CD4-positive, alpha-beta T cell (primary cell): ENCODE data around the gene PNMT. TPM values are rescaled to one million over a fixed set of nuclear protein-coding genes. Genes with fewer than 3 reads are reported as not detected.

ENCODE experiments used
- ATAC-seq: fragments of 200-7000 bp; cut with Tn5 transposase; one replicate; pipeline ENCODE4 v1.10.0; 2022; ENCODE audit warnings: mild to moderate bottlenecking; ENCODE audit not compliant: poor library complexity
- CTCF ChIA-PET: fragments of 350-600 bp; sonication (Branson Sonifier 250); formaldehyde crosslinking; loops from one replicate; lab custom pipeline; 2021; ENCODE audit warnings: antibody characterized with exemption, inconsistent platforms; lab: Charles Lee
- POLR2A ChIA-PET: fragments of 350-600 bp; sonication (Branson Sonifier 250); formaldehyde crosslinking; loops from one replicate; lab custom pipeline; 2021; ENCODE audit warnings: antibody characterized with exemption, inconsistent platforms; lab: Charles Lee
- DNase-seq, 14 experiments: peaks; one replicate each; pipeline ENCODE4 v3.0.0-alpha.2; 2013 to 2020; ENCODE audit warnings: mixed read lengths in 2 of 14
- H3K27ac ChIP-seq, 2 donors: one replicate each; pipeline versions ENCODE4 v1.5.1 to v1.7.0; 2013; ENCODE audit warnings: low read length in 2 of 2, low read depth in 1 of 2, mild to moderate bottlenecking in 1 of 2
- H3K27me3 ChIP-seq, 2 experiments: 1 replicate in 1 of 2; 2 replicates in 1 of 2; pipeline versions ENCODE4 v1.6.1 to v1.7.0; 2013; ENCODE audit warnings: low read length in 2 of 2, control low read depth in 1 of 2, mild to moderate bottlenecking in 1 of 2, moderate library complexity in 1 of 2; ENCODE audit not compliant: insufficient read depth in 2 of 2, control insufficient read depth in 1 of 2
- H3K36me3 ChIP-seq: one replicate; pipeline ENCODE4 v1.6.1; 2013; ENCODE audit warnings: low read length, control low read depth; ENCODE audit not compliant: insufficient read depth
- H3K4me1 ChIP-seq: one replicate; pipeline ENCODE4 v1.6.1; 2013; ENCODE audit warnings: low read length, control low read depth; ENCODE audit not compliant: insufficient read depth
- H3K4me3 ChIP-seq: one replicate; pipeline ENCODE4 v1.5.1; 2013; ENCODE audit warnings: mild to moderate bottlenecking, low read length, moderate library complexity
- H3K9me3 ChIP-seq, 2 experiments: 1 replicate in 1 of 2; 2 replicates in 1 of 2; pipeline versions ENCODE4 v1.6.1 to v1.7.0; 2013; ENCODE audit warnings: low read length in 2 of 2, mild to moderate bottlenecking in 2 of 2, control low read depth in 1 of 2, moderate library complexity in 1 of 2; ENCODE audit not compliant: control insufficient read depth in 1 of 2, insufficient read depth in 1 of 2
- H3K27ac Mint-ChIP-seq: one replicate; pipeline ENCODE4 v1.8.0; 2020; ENCODE audit warnings: mixed read lengths
- H3K27me3 Mint-ChIP-seq: one replicate; pipeline ENCODE4 v1.8.0; 2021; ENCODE audit warnings: mixed read lengths
- H3K36me3 Mint-ChIP-seq: one replicate; pipeline ENCODE4 v1.8.0; 2021; ENCODE audit warnings: low read depth, mixed read lengths
- H3K4me1 Mint-ChIP-seq: one replicate; pipeline ENCODE4 v1.8.0; 2021; ENCODE audit warnings: low read depth, mixed read lengths
- H3K4me3 Mint-ChIP-seq: one replicate; pipeline ENCODE4 v1.8.0; 2020; ENCODE audit warnings: mild to moderate bottlenecking, mixed read lengths
- H3K9me3 Mint-ChIP-seq: one replicate; pipeline ENCODE4 v1.8.0; 2020; ENCODE audit warnings: mixed read lengths
- CTCF ChIP-seq: fragments of 200-600 bp; IDR thresholded peaks from one replicate; pipeline ENCODE4 v1.8.0; 2022; ENCODE audit warnings: antibody characterized with exemption, mild to moderate bottlenecking
- intact Hi-C, 2 experiments: fragments of 100-400 bp; cut with DNase I in 1 of 2; cut with micrococcal nuclease in 1 of 2; formaldehyde crosslinking; loops; one replicate each; pipeline versions ENCODE4 v1.15.1 to v1.9.0; 2023 to 2025; cut with DNase I, micrococcal nuclease
- polyA plus RNA-seq, 2 donors: library from polyadenylated mRNA; unstranded; fragments of 120-200 nt; gene quantifications; one replicate each; pipeline ENCODE4 v1.2.1, GENCODE V29; 2013
- total RNA-seq, 174 experiments: library from RNA in 2 of 174; stranded (reverse) in 2 of 174; gene quantifications; one replicate each; pipeline ENCODE4 v1.2.3 and lab custom pipeline; 2021 to 2026

PNMT gene
- under 1 TPM in 1 of 2 experiments, not detected in 1; 0.47 TPM for total RNA-seq
- 0.09 TPM for polyA plus RNA-seq (2013, experiment 1 of 2)
- 0.52 TPM for polyA plus RNA-seq (2013, experiment 2 of 2)
- 0 to 0.57 (median 0) reads per million in 172 experiments for total RNA-seq (lab: John Stamatoyannopoulos, UW)

DNA sequence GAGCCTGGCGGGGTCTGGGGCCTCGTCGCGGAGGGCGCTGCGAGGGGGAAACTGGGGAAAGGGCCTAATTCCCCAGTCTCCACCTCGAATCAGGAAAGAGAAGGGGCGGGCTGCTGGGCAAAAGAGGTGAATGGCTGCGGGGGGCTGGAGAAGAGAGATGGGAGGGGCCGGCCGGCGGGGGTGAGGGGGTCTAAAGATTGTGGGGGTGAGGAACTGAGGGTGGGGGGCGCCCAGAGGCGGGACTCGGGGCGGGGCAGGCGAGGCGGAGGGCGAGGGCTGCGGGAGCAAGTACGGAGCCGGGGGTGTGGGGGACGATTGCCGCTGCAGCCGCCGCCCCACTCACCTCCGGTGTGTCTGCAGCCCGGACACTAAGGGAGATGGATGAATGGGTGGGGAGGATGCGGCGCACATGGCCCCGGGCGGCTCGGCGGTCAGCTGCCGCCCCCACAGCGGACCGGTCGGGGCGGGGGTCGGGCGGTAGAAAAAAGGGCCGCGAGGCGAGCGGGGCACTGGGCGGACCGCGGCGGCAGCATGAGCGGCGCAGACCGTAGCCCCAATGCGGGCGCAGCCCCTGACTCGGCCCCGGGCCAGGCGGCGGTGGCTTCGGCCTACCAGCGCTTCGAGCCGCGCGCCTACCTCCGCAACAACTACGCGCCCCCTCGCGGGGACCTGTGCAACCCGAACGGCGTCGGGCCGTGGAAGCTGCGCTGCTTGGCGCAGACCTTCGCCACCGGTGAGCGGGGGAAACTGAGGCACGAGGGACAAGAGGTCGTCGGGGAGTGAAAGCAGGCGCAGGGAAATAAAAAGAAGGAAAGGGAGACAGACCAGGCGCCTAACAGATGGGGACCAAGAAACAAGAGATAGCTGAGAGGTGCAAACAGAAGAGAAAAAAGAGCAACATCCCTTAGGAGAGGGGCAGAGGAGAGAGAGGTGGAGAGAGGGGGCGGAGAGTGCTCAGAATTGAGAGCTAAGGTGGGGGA lies at the start of gene PNMT:
Gene PNMT, plus strand, starts transcription at position 509 of the 980 bp plus-strand sequence. Its CDS starts 23 bp downstream, at position 532.
- Mint-ChIP-seq H3K27me3 (peaks cover 34% of the 10 kb centered on the region), H3K4me3 (peak within 1 kb of the TSS; percentile 59), H3K4me1 (peaks cover 15% of the 10 kb centered on the region), H3K36me3 (peaks cover 11% of the 10 kb centered on the region), H3K27ac (no peak within 1 kb of the TSS), H3K9me3 (no peaks in the 10 kb centered on the region)
- peak within 1 kb of the TSS; percentile 32 for H3K4me3 ChIP-seq
- H3K9me3 ChIP-seq, result no peaks in the 10 kb centered on the region
- intact Hi-C loops, result loop anchor here (1.0 to 5.0 kb wide), 3 partner anchors 45 to 84 kb away; no protein-coding TSS in a partner anchor
- CTCF ChIA-PET, result interaction anchor here (0.8 to 3.4 kb wide), 14 partner anchors 12 to 207 kb away, joined by 3 to 21 read pairs (median 3); partner anchors contain the start of genes IKZF3 and PGAP3
- no peaks in the 10 kb centered on the region for H3K36me3 ChIP-seq
- no peak within 1 kb of the TSS for H3K27ac ChIP-seq
- DNase-seq (peak; percentile 42 to 85 (median 62)), ATAC-seq (peak; percentile 80)
- peak; percentile 78 for TF ChIP-seq CTCF
- peaks cover 35% of the 10 kb centered on the region for H3K4me1 ChIP-seq
- H3K27me3 ChIP-seq, result peaks cover 15 to 34% of the 10 kb centered on the region in 2 experiments
- POLR2A ChIA-PET, result interaction anchor here (0.8 to 2.6 kb wide), 9 partner anchors 9 to 62 kb away, joined by 3 to 10 read pairs (median 6); partner anchors contain the start of genes MIEN1 and PGAP3

- ATAC-seq (no peak), DNase-seq (no peak)
- no peaks in the 10 kb centered on the region for H3K36me3 Mint-ChIP-seq
- Histone ChIP-seq H3K4me3 (no peak overlapping the region), H3K4me1 (peaks cover 40% of the 10 kb centered on the region), H3K9me3 (no peaks in the 10 kb centered on the region), H3K36me3 (no peaks in the 10 kb centered on the region), H3K27me3 (peaks cover 0 to 3% of the 10 kb centered on the region in 2 experiments), H3K27ac (no peak overlapping the region)
- H3K4me1 Mint-ChIP-seq, result peaks cover 19% of the 10 kb centered on the region
- H3K27me3 Mint-ChIP-seq, result peaks cover 23% of the 10 kb centered on the region
- ChIA-PET CTCF (interaction anchor here (1.0 to 1.7 kb wide), 3 partner anchors 35 to 134 kb away, joined by 3 to 5 read pairs (median 4); partner anchors contain the start of gene MIEN1), POLR2A (interaction anchor here (1.0 to 2.0 kb wide), 5 partner anchors 19 to 361 kb away, joined by 3 to 6 read pairs (median 3); partner anchors contain the start of genes MIEN1, PSMD3 and STARD3)
- no peaks in the 10 kb centered on the region for H3K9me3 Mint-ChIP-seq
- intact Hi-C loops, result no loop called here
- H3K27ac Mint-ChIP-seq, result no peak overlapping the region
- TF ChIP-seq CTCF, result no peak
- peak overlapping the region; percentile 90 for H3K4me3 Mint-ChIP-seq
Measured at GRCh38 chr17:39618956-39619785, 49.1 kb upstream of the PNMT start.
